OCI-M2 (cell line): Measurements from ENCODE around the gene VPS4A.
"Not testable (repeated sequence)": the region's sequence is repeated elsewhere in the genome, so short reads cannot be mapped to it uniquely, and the experiment has no call there.

Experiments used
- DNase-seq: peaks from one replicate; lab custom pipeline; 2025; ENCODE audit not compliant: unreplicated experiment; lab: John Stamatoyannopoulos, UW

VPS4A gene

GRCh38 chr16:69310653-69311532 is at the start of gene VPS4A:
Gene VPS4A, plus strand, starts transcription at chr16:69311350. Its CDS starts 162 bp downstream, at chr16:69311512.
- DNase-seq = peak; percentile 61

- DNase-seq = no peak
Observed at GRCh38 chr16:69266334-69267063, 44.7 kb upstream of the VPS4A start.

- DNase-seq = no peak
Observed at GRCh38 chr16:69267633-69268032, 43.5 kb upstream of the VPS4A start.

GRCh38 chr16:69270395-69270794 is 40.8 kb upstream of the VPS4A start:
- no peak for DNase-seq

- no peak for DNase-seq
Observed at GRCh38 chr16:69270831-69271230, 40.3 kb upstream of the VPS4A start.

- DNase-seq = no peak
Observed at GRCh38 chr16:69273009-69273408, 38.1 kb upstream of the VPS4A start.

- DNase-seq = no peak
Observed at GRCh38 chr16:69274699-69275235, 36.4 kb upstream of the VPS4A start.

GRCh38 chr16:69276148-69277115 is 34.7 kb upstream of the VPS4A start:
- no peak for DNase-seq

- no peak for DNase-seq
Observed at GRCh38 chr16:69277413-69277812, 33.7 kb upstream of the VPS4A start.

- no peak for DNase-seq
Observed at GRCh38 chr16:69283851-69284250, 27.3 kb upstream of the VPS4A start.

GRCh38 chr16:69285240-69285639 is 25.9 kb upstream of the VPS4A start:
- DNase-seq = no peak

- no peak for DNase-seq
Observed at GRCh38 chr16:69286941-69287713, 24.0 kb upstream of the VPS4A start.

GRCh38 chr16:69291657-69292056 is 19.5 kb upstream of the VPS4A start:
- not testable (repeated sequence) for DNase-seq

- DNase-seq = no peak
Observed at GRCh38 chr16:69293401-69293800, 17.7 kb upstream of the VPS4A start.

- no peak for DNase-seq
Observed at GRCh38 chr16:69294051-69294450, 17.1 kb upstream of the VPS4A start.

- not testable (repeated sequence) for DNase-seq
Observed at GRCh38 chr16:69296771-69297170, 14.4 kb upstream of the VPS4A start.

- no peak for DNase-seq
Observed at GRCh38 chr16:69298261-69298660, 12.9 kb upstream of the VPS4A start.

GRCh38 chr16:69301187-69301586 is 10.0 kb upstream of the VPS4A start:
- no peak for DNase-seq

GRCh38 chr16:69301861-69302260 is 9.3 kb upstream of the VPS4A start:
- no peak for DNase-seq

GRCh38 chr16:69302301-69302700 is 8.8 kb upstream of the VPS4A start:
- DNase-seq = no peak
